DMS153 treated with DMSO at 0.1 percent for 48 hours (cell line): ENCODE data around the gene SETBP1.

ENCODE experiments used
- DNase-seq: peaks from one replicate; lab custom pipeline; 2025; ENCODE audit not compliant: unreplicated experiment; lab: John Stamatoyannopoulos, UW

The SETBP1 gene

DNA sequence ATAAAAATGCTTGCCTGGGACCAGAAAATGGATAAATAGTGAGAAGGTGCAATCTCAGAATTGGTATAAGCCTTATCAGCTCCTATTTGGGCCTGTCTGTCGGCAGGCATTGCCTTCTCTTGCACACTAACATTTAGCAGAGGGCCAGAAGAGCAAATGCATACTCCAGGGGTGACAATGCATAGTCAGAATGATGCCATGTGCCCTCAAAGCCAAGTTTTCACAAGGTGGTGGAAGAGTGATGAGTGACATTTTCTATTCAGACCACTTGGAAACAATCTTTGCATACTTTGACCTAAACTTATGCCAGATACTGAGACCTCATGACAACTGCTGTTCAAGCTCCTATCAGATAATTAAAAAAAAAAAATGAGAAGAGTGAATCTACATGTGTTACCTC is 276.3 kb downstream of the SETBP1 start:
- DNase-seq, result no peak

DNA sequence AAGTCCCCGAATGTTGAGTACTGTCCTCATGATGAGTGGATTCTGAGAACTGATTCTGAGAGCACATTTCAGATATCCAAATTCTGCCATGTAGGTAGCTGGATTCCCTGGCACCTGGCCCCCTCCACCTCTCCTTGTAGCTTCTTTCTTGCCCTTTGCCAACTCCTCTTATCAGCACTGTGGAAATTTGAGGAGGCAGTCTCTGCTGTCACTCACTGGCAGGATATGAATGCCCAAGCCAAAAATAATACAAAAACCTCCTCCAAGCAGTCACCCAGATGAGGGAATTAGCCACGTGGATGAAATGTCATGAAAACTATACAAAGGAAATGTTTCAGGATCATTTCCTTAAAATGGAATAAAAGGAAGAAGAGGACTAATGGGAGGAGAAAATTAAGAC is 276.8 kb downstream of the SETBP1 start:
- no peak for DNase-seq

DNA sequence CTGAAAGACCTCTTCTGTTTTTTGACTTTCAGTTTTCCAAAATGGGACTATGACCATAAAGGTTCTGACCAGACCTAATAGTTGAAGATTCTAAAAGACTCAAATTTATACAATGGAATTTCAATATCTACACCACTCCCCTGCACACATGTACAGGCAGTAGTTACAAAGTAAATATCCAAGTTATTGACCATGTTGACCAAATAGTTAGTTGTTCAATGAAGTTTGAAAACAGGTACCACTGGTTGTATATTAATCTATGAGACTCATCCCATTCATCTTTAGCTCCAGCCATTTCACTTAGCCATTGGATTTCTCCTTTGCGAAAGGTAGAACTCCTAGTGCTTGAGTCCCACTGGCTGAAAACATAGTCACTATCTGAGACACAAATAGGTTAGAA is 277.4 kb downstream of the SETBP1 start:
- no peak for DNase-seq

DNA sequence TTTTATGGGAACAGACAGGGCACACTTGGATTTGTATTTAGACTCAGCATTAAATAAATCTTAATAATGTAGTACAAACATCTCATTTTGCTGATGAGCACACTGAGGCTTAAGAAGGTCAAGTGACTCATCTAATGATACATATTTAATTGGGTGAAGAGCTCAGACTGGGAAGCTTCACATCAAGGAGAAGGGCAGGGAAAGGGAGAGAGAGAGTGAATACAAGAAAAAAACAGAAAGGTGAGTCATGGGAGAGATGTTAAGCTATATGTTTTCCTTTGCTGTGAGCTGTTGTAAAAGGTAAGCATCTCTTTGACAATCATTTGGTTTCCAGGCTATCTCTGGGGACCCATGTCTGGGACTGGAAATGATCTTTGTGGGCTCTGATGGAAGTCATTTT is 277.8 kb downstream of the SETBP1 start:
- no peak for DNase-seq

DNA sequence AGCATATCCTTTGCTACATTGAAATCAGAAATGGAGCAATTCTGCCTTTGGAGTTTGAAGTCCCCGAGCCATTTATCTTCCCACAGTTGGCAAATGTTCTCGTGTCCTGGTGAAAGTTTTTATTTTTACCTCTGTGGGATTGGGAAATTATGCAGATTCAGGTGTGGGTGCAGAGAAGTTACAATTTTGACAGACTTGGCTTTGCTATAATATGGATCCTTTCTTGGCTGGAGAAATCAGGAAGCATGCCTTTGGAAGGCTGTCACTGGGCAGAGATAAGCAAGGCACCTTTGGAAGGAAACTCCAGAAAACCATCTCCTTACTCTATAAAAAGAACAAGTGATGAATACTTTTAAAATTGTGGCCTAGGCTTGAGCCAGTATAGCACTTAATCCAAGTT is 278.3 kb downstream of the SETBP1 start:
- DNase-seq, result no peak

DNA sequence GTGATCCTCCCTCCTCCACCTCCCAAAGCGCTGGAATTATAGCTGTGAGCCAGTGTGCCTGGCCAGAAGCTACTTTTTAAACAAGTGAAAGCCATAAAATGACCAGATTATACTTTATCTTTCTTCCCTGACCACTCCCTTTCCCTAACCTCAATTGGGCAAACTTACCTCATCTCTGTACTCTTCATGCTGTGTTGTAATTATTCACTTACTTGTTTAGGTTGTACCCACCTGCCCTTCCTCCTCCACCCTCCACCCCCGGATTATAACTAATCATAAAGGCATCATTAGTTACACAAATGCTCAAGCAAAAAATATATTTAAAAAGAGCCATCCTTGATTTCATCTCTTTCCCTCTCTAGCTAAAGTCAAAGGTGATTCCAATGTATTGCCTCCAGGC is 279.9 kb downstream of the SETBP1 start:
- no peak for DNase-seq

DNA sequence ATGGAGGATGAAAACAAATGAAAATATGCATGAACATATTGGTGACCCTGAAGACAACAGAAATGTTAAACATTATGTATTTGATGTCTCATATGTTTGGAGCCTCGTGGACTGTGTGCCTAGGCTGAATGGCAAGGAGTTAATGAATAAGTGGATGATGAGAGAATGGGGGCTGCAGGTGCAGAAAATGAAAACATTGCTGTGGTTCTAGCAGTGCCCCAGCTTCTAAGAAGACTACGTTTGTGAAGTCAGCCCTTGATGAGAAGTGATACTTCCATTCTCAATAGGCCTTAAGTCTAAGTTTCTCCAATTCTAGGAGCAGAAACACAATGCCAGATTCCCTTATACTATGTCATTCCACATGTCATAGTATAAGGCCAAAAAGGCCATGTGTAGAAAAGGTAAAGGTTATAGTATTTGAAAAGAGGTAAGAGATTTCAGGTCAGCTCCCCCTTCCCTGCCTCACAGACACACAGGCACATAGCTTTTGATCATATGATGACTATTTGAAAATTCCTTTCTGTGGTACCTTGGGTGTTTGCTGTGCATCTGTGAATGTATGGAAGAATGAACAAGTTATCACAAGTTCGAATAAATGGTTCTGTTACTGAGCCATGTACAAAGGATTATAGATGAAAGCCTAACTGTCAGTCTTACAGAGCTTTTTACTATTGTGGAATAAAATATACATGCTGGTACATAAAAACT is 280.8 kb downstream of the SETBP1 start:
- no peak for DNase-seq

DNA sequence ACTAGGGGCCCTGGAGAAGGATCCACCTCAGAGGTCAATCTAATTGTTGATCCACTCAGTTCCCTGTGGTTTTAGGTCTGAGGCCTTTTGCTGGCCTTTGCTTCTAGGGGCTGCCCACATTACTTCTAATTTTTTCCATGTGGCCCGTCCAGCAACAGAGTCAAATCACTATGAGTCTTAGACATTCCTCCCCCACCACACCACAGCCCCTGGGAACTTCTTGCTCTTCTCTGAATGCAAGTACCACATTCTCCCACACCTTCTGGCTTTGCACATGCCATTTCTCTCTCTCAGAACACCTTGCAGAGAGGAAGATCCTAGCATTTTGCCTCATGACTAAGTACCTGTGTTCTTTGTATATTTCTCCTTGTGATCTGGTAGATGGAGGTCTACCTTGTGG is 286.9 kb downstream of the SETBP1 start:
- no peak for DNase-seq

DNA sequence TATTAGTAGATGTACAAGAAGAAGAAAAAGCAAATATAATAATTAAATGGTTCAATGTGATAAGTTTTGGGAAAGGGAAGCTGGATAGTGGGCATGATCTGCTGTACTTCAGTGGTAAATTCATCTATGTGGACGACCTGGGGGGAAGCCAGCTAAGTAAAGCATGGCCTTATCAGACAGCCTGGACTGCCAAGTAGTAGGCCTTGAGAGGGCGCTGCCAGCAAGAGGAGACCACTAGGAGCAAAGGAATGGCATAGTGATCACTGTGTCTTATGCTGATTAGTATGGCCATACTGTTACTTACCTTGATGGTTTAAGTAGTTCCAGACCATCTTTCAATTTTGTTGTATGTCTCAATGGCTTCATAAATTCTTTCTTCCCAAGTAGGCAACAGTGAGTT is 287.6 kb downstream of the SETBP1 start:
- no peak for DNase-seq

DNA sequence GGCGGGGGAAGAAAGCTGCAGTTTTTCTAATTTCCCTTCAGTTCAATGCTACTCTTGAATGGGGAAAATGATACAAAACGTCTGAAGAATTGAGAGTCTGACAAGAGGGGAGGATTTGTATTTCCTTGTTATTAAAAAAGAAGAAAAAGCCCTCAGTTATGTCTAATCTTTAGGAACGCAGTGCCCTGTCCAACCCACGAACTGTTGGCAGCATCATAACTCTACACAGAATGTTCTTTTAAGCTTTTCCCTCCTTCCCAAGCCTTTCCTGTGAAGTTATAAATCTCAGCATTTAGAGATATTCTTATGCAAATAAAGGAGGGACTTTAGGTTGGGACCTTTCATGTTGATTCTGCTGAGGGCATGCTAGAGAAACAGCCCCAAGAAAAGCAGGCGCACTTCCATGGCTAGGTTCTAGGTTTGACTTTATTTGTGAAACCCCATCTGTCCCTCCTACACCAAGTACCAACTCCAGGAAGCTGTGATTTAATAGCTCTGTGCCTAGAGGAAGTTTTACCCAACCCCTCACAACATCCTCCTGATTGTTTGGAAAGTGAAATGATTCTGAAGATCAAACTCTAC is 288.6 kb downstream of the SETBP1 start:
- no peak for DNase-seq

DNA sequence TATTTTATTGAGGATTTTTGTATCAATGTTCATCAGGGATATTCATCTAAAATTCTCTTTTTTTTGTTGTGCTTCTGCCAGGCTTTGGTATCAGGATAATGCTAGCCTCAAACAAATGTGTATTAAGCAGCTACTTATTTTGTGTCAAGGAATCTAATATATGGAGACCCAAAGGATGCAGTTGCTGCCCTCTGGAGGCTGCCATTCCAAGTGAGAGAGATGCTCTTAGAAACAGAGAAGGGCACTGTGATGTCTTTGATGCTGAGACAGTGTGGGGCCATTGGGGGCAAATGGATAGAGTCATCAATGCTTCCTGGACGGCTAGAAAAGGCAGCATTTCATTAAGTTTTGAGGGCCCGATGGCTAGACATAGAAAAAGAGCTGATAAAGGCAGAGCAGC is 292.6 kb downstream of the SETBP1 start:
- DNase-seq, result no peak

DNA sequence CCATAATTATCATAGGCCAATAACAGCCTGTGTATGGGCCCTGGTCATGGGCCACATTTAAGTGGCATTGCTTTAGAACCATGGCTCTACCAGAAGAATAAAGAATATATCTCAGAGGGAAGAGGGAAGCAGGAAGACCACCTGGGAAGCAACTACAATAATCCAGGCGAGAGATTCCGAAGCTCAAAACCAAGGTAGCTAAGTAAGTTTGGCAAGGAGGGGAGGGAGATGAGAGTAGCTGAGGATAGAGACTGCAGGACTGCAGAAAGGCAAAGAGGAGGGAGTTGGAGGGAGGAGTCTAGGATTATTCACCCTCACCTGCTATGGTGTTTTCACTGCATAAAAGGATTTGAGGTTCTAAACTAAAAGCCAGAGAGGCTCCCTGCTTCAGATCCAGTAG is 293.5 kb downstream of the SETBP1 start:
- DNase-seq, result no peak

DNA sequence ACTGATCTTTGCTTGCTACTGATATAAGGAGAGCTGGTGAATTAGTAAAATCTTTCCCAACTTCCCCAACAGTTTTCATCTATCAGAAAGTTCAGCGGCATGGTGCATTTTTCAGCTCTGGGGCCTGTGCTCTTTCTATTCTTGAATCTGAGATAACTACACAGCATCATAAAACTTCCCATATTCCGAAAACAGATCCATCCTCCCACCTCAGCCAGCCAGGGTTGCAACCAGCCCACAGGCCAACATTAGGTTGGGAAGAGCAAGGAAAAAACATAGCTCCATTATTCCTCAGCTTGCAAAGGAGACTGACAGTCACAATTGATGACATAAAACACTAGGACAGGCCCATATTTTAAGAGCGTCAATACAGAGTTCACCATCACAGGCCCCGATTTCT is 297.2 kb downstream of the SETBP1 start:
- DNase-seq, result no peak

DNA sequence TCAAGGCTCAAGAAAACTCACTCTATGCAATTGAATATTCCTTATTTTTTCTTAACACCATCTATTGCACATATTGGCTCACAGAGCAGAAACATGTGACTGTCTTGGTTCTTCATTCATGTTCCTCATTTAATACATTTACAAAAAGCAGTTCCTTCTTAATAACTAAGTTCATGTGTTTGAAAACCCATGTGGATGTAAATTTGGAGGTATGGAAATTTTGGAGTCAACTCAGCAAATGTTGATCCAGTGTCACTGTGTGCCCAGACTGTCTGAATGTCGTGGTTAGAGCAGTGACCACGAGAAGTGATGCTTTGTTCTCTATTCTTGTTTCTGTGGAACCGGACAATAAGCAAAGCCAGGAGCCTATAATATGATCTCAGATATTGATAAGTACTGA is 299.1 kb downstream of the SETBP1 start:
- DNase-seq, result no peak

DNA sequence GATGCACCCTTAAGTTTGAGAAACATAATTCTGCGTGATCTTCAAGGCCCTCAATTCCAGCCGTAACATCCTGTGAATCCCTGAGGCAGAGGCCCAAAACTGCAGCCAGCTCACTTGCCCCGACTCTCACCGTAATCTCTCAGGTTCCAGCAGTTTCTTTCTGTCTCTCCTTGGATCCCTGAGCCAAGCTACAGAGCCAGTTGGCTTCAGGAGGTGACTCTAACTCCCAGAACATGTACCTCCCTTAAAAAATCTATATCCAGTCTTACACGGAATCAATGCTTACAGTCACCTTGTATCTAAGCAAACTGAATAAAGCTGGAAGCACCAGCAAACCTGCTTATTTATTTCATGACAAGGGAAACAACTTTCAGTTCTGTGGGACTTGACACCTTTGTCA is 300.4 kb downstream of the SETBP1 start:
- no peak for DNase-seq

DNA sequence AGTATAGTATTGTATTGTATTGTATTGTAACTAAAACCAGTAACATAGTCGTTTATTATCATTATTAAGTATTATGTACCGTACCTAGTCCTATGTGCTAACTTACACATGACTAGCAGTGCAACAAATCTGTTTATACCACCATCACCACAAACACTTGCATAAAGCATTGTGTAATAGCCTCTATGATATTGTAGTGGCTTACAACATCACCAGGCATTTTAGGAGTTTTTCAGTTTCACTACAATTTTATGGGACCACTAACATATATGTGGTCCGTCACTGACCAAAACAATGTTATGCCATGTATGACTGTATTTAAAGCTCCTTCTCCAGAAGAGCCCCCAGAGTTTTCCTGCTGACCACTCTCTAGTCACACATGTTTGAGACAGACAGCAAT is 306.2 kb downstream of the SETBP1 start:
- no peak for DNase-seq

DNA sequence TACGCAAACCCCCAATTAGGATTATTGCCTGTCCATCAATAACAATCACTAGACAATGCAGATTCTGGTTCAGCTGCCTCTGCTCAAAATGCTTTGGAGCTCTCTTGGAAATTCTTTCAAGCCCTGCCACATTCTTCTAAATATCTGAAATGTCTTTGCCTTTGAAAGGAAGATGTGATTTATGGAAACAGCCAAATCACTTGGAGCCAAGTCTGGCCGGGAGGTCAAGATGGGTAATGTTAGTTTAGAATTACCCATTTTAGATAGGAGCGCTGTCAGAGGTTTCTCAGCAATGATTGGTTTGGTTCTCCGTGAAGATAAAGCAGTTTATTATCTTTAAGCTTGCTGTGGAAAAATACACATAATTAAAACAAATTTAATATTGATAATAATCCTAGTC is 306.7 kb downstream of the SETBP1 start:
- DNase-seq, result no peak

DNA sequence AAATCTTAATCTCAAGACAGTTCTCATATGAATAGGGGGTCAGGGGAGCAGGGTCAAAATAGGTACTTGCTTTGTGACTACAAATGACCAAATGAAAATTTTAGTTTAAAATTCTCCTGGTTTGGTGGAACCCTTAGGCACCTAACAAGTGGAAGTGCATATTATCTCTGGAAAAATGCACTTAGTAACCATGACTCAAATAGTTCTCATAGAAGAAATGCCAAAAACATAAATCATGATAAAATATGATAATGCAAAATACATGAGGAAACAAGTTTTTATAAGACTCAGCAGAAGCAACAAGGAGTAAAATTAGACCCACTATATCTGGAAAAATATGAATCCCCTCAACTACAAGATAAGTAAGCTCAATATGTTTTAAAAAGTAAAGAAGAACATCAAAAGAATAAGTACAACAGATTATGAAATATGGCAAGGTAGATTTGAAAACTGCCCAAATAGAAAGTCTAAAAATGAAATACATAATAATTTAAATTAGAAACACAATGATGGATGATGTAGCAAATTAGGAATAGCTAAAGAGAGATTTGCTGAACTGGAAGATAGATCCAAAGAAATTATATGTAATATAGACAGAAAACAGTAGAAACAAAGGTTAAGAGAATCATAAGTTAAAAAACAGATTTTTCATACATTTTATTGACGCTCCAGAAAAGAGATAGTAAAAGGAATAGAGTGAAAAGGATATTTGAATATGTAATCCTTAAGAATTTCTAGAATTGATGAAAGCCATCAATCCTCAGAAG is 308.3 kb downstream of the SETBP1 start:
- no peak for DNase-seq

DNA sequence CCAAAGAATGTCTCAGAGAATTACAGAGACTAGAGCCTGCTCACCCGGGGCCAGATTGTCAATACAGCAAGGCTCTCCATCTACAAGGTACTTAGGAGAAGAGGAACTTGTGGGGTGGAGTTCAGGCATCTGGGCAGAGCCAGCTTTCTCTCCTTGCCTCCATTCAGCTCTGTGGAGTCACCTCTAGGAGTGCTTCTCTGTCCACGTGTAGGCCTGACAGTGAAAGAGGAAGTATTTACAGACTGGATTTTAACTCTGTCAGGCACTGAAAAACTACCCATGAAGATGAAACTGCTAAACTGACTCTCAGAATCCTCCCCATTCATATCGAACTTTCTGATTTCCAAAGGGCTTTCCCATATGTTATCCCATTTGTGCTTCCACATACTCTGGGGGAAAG is 315.6 kb downstream of the SETBP1 start:
- DNase-seq, result no peak

DNA sequence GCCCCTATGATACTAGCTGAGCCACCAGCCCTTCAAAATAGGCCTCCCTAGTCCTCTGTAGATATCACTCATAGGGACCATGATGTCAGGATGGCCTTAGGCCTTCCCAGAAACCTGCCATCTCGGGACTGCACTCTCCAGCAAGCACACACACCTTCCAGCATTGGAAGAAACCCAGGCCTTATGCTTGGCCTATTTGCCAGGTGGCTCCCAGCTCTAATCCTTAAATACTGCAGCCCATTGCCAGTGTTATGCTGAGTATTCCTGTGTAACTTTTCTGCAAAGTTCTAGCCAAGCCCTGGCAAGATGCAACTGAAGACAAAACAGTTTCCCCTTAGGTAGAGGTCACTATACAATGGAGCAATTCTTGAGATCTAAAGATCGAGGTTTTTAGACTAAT is 316.5 kb downstream of the SETBP1 start:
- no peak for DNase-seq

DNA sequence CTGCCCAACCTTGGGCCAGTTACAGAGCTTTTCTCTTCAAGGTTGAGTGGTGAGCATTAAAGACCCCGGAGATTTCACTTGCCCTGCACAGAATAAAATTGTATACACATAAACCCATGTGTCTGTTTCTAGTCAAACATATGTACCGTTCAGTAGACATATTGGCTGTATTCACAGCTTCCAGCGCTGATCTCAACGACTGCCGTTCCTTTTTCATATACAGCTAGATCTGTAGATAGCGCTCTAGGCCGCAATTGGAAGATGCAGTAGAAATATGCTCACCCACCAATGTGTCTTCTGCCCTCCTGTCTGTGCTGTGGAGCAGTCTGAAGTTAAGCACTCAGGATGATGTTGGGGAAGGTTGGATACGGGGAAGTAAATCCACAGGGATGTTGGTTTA is 317.7 kb downstream of the SETBP1 start:
- no peak for DNase-seq

DNA sequence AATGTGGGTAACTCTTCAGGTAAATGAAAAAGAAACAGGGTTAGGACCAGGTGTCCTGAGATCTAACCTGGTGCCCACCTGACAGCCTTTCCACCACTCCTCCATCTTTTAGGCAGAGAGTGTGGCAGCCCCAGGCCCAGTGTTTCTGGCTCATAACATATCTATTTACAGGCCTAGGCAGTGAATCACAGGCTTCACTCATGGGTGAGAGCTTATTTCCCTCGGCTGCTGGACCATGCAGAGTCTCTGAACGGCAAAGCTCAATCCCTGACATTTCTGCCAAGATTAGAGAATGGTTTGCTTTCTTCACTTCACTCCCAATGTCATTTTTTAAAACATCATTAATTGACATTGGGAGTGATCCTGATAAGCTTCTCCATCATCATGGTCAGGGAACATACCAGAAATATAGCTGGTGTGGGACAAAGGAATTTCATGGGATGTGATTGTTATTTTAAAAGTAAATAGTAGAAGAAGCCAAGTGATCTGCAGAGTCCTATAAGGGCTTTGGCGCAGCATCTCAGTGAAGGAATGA is 323.9 kb downstream of the SETBP1 start:
- DNase-seq, result no peak
